ENCODE data around the gene SDF2L1. TPM values are rescaled to one million over a fixed set of nuclear protein-coding genes. Genes with fewer than 3 reads are reported as not detected.

Gene SDF2L1
- total and polyA plus RNA-seq, 2 of the 13 experiments (the other 11 are each of a cell fraction or from before 2014, with no cell fraction given) = 18.0 to 57.4 TPM

DNA sequence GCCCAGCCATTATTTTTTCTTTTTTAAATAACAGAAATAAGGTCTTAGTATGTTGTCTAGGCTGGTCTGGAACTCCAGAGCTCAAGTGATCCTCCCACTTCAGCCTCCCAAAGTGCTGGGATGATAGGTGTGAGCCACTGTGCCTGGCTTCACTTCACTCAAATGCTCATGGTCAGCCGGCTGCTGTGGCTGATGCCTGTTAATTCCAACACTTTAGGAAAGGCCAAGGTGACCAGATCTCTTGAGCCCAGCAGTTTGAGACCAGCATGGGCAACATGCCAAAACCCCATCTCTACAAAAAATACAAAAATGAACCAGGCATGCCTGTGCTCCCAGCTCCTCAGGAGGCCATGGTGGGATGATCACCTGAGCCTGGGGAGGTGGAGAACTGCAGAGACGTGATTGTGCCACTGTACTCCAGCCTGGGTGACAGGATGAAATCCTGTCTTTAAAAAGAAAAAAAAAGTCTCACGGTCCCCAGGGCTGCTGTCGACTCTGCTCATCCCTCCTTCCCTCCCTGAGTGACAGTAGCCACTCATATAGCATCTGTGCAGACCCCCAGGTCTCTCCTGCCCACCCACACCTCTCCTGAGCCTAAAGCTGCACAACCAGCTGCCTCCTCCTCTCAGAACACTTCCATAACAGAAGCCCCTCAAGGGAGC is 15.9 kb upstream of the SDF2L1 start (continued):
- TF ChIP-seq, protein P1, sequence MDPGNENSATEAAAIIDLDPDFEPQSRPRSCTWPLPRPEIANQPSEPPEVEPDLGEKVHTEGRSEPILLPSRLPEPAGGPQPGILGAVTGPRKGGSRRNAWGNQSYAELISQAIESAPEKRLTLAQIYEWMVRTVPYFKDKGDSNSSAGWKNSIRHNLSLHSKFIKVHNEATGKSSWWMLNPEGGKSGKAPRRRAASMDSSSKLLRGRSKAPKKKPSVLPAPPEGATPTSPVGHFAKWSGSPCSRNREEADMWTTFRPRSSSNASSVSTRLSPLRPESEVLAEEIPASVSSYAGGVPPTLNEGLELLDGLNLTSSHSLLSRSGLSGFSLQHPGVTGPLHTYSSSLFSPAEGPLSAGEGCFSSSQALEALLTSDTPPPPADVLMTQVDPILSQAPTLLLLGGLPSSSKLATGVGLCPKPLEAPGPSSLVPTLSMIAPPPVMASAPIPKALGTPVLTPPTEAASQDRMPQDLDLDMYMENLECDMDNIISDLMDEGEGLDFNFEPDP (CRISPR knock-in tag; conservative IDR thresholded peaks at IDR 0.05) = no peak
- TF ChIP-seq PITX1 (CRISPR knock-in tag; IDR thresholded peaks at IDR 0.05) = no peak
- TF ChIP-seq, protein P2, sequence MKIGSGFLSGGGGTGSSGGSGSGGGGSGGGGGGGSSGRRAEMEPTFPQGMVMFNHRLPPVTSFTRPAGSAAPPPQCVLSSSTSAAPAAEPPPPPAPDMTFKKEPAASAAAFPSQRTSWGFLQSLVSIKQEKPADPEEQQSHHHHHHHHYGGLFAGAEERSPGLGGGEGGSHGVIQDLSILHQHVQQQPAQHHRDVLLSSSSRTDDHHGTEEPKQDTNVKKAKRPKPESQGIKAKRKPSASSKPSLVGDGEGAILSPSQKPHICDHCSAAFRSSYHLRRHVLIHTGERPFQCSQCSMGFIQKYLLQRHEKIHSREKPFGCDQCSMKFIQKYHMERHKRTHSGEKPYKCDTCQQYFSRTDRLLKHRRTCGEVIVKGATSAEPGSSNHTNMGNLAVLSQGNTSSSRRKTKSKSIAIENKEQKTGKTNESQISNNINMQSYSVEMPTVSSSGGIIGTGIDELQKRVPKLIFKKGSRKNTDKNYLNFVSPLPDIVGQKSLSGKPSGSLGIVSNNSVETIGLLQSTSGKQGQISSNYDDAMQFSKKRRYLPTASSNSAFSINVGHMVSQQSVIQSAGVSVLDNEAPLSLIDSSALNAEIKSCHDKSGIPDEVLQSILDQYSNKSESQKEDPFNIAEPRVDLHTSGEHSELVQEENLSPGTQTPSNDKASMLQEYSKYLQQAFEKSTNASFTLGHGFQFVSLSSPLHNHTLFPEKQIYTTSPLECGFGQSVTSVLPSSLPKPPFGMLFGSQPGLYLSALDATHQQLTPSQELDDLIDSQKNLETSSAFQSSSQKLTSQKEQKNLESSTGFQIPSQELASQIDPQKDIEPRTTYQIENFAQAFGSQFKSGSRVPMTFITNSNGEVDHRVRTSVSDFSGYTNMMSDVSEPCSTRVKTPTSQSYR (CRISPR knock-in tag; IDR thresholded peaks at IDR 0.05; ENCODE audit: borderline replicate concordance) = no peak
- TF ChIP-seq, protein P3, sequence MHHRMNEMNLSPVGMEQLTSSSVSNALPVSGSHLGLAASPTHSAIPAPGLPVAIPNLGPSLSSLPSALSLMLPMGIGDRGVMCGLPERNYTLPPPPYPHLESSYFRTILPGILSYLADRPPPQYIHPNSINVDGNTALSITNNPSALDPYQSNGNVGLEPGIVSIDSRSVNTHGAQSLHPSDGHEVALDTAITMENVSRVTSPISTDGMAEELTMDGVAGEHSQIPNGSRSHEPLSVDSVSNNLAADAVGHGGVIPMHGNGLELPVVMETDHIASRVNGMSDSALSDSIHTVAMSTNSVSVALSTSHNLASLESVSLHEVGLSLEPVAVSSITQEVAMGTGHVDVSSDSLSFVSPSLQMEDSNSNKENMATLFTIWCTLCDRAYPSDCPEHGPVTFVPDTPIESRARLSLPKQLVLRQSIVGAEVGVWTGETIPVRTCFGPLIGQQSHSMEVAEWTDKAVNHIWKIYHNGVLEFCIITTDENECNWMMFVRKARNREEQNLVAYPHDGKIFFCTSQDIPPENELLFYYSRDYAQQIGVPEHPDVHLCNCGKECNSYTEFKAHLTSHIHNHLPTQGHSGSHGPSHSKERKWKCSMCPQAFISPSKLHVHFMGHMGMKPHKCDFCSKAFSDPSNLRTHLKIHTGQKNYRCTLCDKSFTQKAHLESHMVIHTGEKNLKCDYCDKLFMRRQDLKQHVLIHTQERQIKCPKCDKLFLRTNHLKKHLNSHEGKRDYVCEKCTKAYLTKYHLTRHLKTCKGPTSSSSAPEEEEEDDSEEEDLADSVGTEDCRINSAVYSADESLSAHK (CRISPR knock-in tag; IDR thresholded peaks at IDR 0.05; ENCODE audit: borderline replicate concordance) = no peak
- TF ChIP-seq FOXA3 (CRISPR knock-in tag; IDR thresholded peaks at IDR 0.05) = no peak
- no peak for TF ChIP-seq ZFP37 (CRISPR knock-in tag; IDR thresholded peaks at IDR 0.05; ENCODE audit: borderline replicate concordance)
- TF ChIP-seq, protein P4, sequence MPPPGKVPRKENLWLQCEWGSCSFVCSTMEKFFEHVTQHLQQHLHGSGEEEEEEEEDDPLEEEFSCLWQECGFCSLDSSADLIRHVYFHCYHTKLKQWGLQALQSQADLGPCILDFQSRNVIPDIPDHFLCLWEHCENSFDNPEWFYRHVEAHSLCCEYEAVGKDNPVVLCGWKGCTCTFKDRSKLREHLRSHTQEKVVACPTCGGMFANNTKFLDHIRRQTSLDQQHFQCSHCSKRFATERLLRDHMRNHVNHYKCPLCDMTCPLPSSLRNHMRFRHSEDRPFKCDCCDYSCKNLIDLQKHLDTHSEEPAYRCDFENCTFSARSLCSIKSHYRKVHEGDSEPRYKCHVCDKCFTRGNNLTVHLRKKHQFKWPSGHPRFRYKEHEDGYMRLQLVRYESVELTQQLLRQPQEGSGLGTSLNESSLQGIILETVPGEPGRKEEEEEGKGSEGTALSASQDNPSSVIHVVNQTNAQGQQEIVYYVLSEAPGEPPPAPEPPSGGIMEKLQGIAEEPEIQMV (CRISPR knock-in tag; IDR thresholded peaks at IDR 0.05; ENCODE audit: low read depth) = no peak
- no peak for TF ChIP-seq ZFP36 (IDR thresholded peaks at IDR 0.05; ENCODE audit: borderline replicate concordance, low read depth, low read length, partially characterized antibody)
- TF ChIP-seq MXD4 (CRISPR knock-in tag; IDR thresholded peaks at IDR 0.05) = no peak
